HUES64 (cell line): ENCODE results near the gene RASL10A.
"Not testable (repeated sequence)": the region's sequence is repeated elsewhere in the genome, so short reads cannot be mapped to it uniquely, and the experiment has no call there.

Source experiments
- H3K27ac ChIP-seq: 2 replicates; pipeline ENCODE4 v1.7.0; 2013; ENCODE audit warnings: low read depth, low read length, inconsistent platforms
- H3K27me3 ChIP-seq: 2 replicates; pipeline ENCODE4 v1.6.1; 2013; ENCODE audit warnings: mild to moderate bottlenecking, low read length; ENCODE audit not compliant: insufficient read depth
- H3K36me3 ChIP-seq: 2 replicates; pipeline ENCODE4 v1.6.1; 2013; ENCODE audit warnings: mild to moderate bottlenecking, low read length; ENCODE audit not compliant: insufficient read depth
- H3K4me1 ChIP-seq: 2 replicates; pipeline ENCODE4 v1.6.1; 2013; ENCODE audit warnings: mild to moderate bottlenecking, low read length, moderate library complexity; ENCODE audit not compliant: insufficient read depth
- H3K4me3 ChIP-seq: 2 replicates; pipeline ENCODE4 v1.5.1; 2013; ENCODE audit warnings: mild to moderate bottlenecking, low read length, moderate library complexity
- H3K9ac ChIP-seq: 2 replicates; pipeline ENCODE4 v1.6.1; 2013; ENCODE audit warnings: mild to moderate bottlenecking, low read depth, low read length
- H3K9me3 ChIP-seq: 2 replicates; pipeline ENCODE4 v1.6.1; 2013; ENCODE audit warnings: low read depth, low read length; ENCODE audit not compliant: insufficient read depth
- WGBS: fragments of 150-250, 120-280 bp; methylation state at CpG from one replicate; pipeline ENCODE4 v1.1.7; 2013; ENCODE audit warnings: missing lambda C conversion rate; 5-methylcytosine and 5-hydroxymethylcytosine counted together

The RASL10A gene

DNA sequence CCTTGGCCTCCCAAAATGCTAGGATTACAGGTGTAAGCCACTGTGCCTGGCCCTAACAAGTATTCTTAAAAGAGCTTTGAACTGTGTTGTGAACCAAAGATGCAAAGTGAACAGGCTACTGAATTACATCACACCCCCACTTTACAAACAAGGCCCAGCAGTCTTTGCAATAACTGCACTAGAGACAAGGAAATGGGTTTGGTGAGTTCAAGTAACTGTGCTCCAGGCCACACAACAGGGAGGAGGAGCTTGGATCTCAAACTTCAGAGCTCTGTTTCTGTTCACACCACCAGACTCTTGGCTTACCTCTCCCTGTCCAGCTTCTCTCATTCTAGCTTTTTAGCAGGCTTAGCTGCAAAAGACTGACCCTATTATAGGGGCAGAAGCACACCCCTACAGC, 30.4 kb upstream of the RASL10A start:
- Histone ChIP-seq H3K4me3 (no peak overlapping the region), H3K36me3 (peaks cover 73% of the 10 kb centered on the region), H3K27me3 (no peaks in the 10 kb centered on the region), H3K9ac (no peak overlapping the region), H3K27ac (no peak overlapping the region), H3K4me1 (no peaks in the 10 kb centered on the region), H3K9me3 (no peaks in the 10 kb centered on the region)

DNA sequence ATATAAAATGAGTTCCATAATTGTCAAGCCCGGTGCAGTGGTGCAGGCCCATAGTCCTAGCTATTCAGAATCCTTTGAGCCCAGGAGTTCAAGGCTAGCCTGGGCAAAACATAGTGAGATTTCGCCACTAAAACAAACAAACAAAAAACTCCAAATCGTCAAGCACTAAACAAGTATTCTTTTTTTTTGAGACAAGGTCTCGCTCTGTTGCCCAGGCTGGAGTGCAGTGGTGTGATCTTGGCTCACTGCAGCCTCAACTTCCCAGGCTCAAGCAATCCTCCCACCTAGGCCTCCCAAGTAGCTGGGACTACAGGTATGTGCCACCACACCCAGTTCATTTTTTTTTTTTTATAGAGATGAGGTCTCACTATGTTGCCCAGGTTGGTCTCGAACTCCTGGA, 29.4 kb upstream of the RASL10A start:
- H3K9ac ChIP-seq, H3K4me3 ChIP-seq, H3K27me3 ChIP-seq, H3K9me3 ChIP-seq, H3K27ac ChIP-seq, H3K4me1 ChIP-seq: not testable (repeated sequence)
- WGBS: 92% methylated on average over 5 of the region's 5 CpGs
- peaks cover 73% of the 10 kb centered on the region for H3K36me3 ChIP-seq

DNA sequence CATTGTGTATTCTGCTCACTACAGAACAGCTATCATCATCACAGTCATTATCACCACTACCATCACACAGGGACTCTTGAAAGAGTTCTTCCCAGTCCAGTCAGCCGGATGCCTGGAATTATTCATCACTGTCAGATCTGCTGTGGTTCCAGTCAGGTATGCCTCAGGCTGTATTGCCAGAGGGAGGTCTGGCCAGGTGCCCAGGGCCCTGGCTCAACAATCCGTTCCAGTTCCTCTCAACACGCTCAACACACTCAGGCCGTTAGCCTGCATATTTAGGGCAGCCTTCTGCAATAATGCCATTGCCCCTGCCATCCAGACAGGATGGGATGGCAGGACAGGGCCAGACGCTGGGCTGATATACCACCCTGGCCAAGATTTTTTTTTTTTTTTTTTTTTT, 28.6 kb upstream of the RASL10A start:
- 91% methylated on average over 5 of the region's 5 CpGs for WGBS
- Histone ChIP-seq H3K27ac (no peak overlapping the region), H3K4me3 (no peak overlapping the region), H3K9ac (no peak overlapping the region), H3K4me1 (no peaks in the 10 kb centered on the region), H3K9me3 (no peaks in the 10 kb centered on the region), H3K36me3 (peaks cover 73% of the 10 kb centered on the region), H3K27me3 (no peaks in the 10 kb centered on the region)

DNA sequence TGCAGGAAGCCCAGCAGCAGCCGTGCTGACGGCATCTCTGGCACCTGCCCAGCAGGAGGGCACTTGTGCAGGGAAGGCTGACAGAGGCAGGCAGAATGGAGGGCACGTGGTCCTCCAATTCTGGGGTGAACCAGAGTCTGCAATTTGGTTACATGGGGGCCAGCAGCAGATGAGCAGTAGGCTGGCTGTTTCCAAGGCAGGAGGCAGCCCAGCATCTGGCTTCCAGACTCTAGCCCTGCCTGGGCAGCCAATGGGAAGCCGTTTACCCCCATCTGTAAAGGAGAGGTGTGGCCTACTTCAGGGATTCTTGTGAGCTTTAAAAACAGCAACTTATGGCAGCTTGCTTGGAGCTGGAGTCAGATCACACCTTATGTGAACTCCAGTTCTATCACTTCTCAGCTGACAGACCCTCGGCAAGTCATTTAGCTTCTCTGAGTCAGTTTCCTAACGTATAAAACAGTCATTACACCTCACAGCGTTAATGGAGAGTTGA, 27.9 kb upstream of the RASL10A start:
- Histone ChIP-seq H3K4me1 (no peaks in the 10 kb centered on the region), H3K36me3 (peaks cover 73% of the 10 kb centered on the region), H3K27me3 (no peaks in the 10 kb centered on the region), H3K9me3 (no peaks in the 10 kb centered on the region), H3K4me3 (no peak overlapping the region), H3K27ac (no peak overlapping the region), H3K9ac (no peak overlapping the region)
- 90% methylated on average over 7 of the region's 7 CpGs for WGBS

DNA sequence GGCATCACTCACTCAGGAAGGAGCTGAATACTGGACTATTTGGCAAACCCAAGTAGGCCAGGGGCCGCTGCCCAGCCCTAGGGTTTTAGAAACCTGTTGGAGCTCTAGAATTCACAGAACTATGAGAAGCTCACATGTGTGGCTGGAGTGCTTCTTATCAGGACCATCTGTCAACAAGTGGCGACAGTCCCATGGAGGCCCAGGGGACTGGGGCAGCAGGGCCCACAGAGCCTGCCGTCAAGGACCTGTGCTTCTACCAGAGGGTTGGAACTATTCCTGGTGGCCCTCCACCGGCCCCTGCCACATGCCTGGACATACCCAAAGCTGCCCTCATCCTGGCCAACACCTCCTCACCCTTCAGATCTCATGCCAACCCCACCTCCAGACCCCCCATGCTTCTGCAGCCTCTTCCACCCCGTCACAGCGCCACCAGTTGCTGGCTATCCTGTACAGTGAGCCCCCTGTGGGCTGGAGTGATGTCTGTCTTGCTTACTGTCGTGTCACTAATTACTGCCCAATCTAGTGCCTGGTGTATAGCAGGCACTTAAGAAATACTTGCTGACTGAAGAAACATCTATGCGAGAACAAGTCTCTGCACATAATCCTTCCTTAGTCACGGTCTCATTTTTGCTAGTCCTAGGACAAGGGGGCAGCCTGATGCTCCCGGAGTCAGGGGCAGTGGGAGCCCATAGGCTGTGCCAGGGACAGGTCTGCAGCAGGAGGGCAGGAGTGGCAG, 27.2 kb upstream of the RASL10A start:
- H3K9ac ChIP-seq: no peak overlapping the region
- peaks cover 72% of the 10 kb centered on the region for H3K36me3 ChIP-seq

DNA sequence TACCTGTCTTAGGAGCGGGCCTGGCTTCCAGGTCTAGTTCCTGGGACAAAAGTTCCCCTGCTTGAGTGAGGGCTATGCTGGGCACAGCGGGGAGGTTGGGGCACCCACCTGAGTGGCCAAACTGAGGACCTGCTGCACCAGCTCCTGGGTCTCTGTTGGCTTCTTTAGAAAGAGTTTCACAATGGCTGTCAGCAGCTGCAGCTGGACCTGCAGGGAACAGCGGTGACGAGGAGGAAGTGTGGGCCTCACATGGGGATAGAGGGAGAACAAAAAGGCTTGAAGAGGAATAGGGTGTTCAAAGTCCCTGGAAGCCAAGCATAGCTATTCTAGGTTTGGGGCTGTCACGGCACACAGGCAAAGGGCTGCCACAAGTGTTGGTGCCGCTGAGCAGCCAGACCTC, 26.7 kb upstream of the RASL10A start:
- Histone ChIP-seq H3K4me1 (no peaks in the 10 kb centered on the region), H3K9me3 (no peaks in the 10 kb centered on the region), H3K36me3 (peaks cover 70% of the 10 kb centered on the region), H3K27ac (no peak overlapping the region), H3K27me3 (no peaks in the 10 kb centered on the region), H3K9ac (no peak overlapping the region), H3K4me3 (no peak overlapping the region)
- 94% methylated on average over 6 of the region's 6 CpGs for WGBS

More for the DNA sequence above, 27.2 kb upstream of the RASL10A start:
- 93% methylated on average over 10 of the region's 10 CpGs for WGBS
- no peak overlapping the region for H3K27ac ChIP-seq
- no peaks in the 10 kb centered on the region for H3K4me1 ChIP-seq
- H3K4me3 ChIP-seq: no peak overlapping the region
- no peaks in the 10 kb centered on the region for H3K9me3 ChIP-seq
- H3K27me3 ChIP-seq: no peaks in the 10 kb centered on the region

DNA sequence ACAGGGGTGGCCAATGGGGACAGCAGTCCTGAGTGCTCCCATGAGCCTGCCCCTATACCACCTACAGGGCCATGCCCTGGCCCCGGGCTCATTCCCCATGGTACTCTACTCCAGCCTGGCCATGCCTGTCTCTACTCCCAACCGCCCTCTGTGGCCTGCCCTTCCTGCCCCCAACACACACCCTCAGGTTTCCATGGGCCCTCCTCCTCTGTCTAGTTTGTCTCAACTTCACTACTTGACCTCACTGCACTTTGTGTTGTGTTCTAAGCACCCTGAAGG, 26.3 kb upstream of the RASL10A start:
- H3K4me1 ChIP-seq: no peaks in the 10 kb centered on the region
- H3K4me3 ChIP-seq: no peak overlapping the region
- no peaks in the 10 kb centered on the region for H3K9me3 ChIP-seq
- peaks cover 70% of the 10 kb centered on the region for H3K36me3 ChIP-seq
- no peak overlapping the region for H3K27ac ChIP-seq
- H3K27me3 ChIP-seq: no peaks in the 10 kb centered on the region
- WGBS: 93% methylated on average over 2 of the region's 2 CpGs
- no peak overlapping the region for H3K9ac ChIP-seq

DNA sequence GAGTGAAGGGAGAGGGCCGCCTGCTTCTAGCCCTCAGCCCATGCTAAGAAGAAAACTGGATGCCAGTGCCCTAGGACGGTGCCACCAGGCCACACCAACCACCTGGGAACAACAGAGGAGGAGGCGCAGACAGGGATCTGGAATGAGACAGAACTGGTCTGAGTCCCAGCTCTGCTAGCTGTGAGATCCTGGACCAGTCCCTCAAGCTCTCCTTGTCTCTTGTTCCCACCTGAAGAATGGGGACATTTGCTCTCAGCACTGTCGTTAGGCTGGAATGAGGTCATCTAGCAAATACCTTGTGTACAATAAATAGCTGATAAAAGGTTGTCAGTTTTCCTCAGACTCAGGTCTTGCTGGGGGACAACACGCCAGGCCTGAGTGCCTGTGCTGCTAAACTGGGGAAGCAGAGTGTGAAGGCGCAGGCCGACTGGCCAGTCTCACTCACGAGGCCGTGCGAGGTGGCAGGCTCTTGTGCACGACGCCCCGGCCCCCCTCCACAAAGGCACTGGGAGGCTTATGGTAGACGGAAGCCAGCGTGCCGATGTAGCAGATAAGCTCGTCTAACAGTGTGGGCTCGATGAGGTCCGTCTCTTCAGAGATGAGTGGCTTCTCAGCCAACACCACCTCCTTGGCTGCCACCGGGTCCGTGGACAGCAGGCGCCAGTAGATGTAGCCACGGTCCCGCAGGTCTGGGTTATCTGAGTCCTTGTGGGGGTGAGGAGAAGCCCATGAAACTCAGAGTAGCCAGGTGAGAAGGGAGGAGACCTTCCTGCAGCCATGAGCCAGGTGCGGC, 25.8 kb upstream of the RASL10A start:
- peaks cover 68% of the 10 kb centered on the region for H3K36me3 ChIP-seq
- H3K4me1 ChIP-seq: no peaks in the 10 kb centered on the region

DNA sequence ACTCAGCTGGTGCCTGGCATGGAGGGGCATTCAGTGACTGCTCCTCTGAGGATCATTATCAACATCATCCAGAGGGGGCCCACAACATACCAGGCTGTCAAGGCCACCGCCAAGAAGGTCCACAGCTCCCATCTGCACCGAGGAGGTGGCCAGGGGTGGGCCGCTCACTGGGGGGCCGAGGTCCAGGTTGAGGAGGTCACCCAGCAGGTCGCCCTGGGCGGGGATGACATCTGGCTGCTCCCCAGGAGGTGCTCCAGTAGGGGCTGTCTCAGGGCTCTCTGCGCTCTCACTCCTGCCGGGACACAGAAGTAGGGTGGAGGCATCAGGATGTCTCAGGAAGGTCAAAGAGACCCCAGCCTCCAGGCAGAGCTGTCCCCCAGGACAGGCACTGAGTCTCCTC, 25.1 kb upstream of the RASL10A start:
- Histone ChIP-seq H3K9ac (no peak overlapping the region), H3K27me3 (no peaks in the 10 kb centered on the region), H3K36me3 (peaks cover 68% of the 10 kb centered on the region), H3K9me3 (no peaks in the 10 kb centered on the region), H3K27ac (no peak overlapping the region), H3K4me3 (no peak overlapping the region), H3K4me1 (no peaks in the 10 kb centered on the region)
- 94% methylated on average over 8 of the region's 8 CpGs for WGBS

More for the DNA sequence above, 25.8 kb upstream of the RASL10A start:
- no peak overlapping the region for H3K27ac ChIP-seq
- WGBS: 96% methylated on average over 25 of the region's 25 CpGs
- no peak overlapping the region for H3K9ac ChIP-seq
- no peaks in the 10 kb centered on the region for H3K27me3 ChIP-seq
- no peak overlapping the region for H3K4me3 ChIP-seq
- no peaks in the 10 kb centered on the region for H3K9me3 ChIP-seq

DNA sequence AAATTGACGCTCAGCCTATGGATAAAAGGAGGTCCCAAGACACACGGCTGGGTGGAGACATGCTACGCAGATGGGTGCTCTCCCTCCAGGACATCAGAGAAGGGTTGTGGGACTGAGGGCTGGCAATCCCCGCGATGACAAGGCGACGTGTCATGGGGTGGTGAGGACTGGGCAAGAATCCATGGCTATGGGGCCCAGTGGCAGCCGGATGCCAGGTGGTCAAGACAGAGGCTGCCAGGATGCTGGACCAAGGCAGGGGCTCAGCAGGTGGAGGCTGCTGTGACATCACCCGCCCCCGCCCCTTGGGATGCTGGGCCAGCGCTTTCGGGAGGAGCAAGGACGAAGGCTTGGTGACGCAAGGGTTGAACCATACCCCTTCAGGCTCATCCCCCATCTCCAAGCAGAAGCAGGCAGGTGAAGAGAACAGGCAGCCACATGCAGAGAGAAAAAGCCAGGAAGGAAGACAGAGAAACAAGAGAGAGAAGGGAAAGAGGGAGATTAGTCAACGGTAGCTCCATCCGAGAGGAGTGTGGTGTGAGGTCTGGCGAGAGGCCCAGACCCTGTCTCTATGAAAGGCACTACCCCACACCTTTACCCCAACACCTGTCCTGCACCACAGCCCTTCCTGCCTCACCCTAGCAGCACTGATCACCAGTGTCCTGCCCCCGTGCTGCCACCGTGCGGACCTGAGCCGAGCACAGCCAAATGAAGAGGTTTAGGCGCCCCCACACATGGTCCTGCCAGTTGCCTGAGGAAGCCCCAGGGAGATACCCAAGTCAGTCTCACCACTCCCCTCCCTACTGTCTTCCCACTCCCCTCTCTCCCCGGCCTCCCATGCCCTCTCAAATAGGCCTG, 24.1 kb upstream of the RASL10A start:
- no peaks in the 10 kb centered on the region for H3K9me3 ChIP-seq
- H3K27ac ChIP-seq: no peak overlapping the region
- no peaks in the 10 kb centered on the region for H3K4me1 ChIP-seq
- no peak overlapping the region for H3K4me3 ChIP-seq
- H3K27me3 ChIP-seq: no peaks in the 10 kb centered on the region
- H3K9ac ChIP-seq: no peak overlapping the region
- H3K36me3 ChIP-seq: peaks cover 72% of the 10 kb centered on the region
- WGBS: 92% methylated on average over 23 of the region's 23 CpGs

DNA sequence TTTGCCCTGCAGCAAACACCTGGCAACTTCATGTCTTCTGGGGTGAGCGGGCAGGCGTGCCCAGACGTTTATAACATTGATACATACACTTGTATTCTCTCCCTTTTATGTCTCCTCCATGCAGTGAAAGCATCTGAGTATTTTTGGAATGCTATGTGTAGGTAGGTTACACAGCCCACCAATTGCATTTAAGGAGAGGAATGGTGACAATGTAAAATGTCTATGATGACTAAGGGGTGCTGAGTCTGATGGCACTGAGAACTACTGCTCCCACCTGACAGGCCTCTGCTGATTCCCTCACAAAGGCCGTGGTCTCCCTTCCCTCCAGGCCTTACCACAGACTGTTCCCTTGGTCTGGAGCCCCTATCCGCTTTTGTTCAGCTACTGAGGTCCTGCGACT, 22.9 kb upstream of the RASL10A start:
- Histone ChIP-seq H3K9me3 (no peaks in the 10 kb centered on the region), H3K4me1 (no peaks in the 10 kb centered on the region), H3K27ac (no peak overlapping the region), H3K36me3 (peaks cover 73% of the 10 kb centered on the region), H3K9ac (no peak overlapping the region), H3K27me3 (no peaks in the 10 kb centered on the region), H3K4me3 (no peak overlapping the region)
- 92% methylated on average over 6 of the region's 6 CpGs for WGBS
